ENCODE results near the gene FOXG1. TPM values are rescaled to one million over a fixed set of nuclear protein-coding genes. Genes with fewer than 3 reads are reported as not detected.

Gene FOXG1
- total and polyA plus RNA-seq, 2 of the 4 experiments (the other 2 are of a cell fraction): not detected

- dilution Hi-C loops (cut with HindIII; ENCODE audit: low sequenced_read_pairs, unreplicated experiment) (loop anchor here (10.0 kb wide), 1 partner anchor 776 kb away; no protein-coding TSS in a partner anchor), intact Hi-C loops (cut with micrococcal nuclease) (loop anchor here (5.0 to 10.0 kb wide), 2 partner anchors 1166 to 1248 kb away; partner anchors contain the start of gene PRKD1)
Observed at GRCh38 chr14:28758885-28759652, 7.5 kb upstream of the FOXG1 start.

More at GRCh38 chr14:28758885-28759652, 7.5 kb upstream of the FOXG1 start:
- no peak overlapping the region for H2AK9ac ChIP-seq (replicated peaks; ENCODE audit: low read depth, low read length, poor library complexity)
- in situ Hi-C loops (cut with MboI; ENCODE audit: low sequenced_read_pairs): loop anchor here (10.0 to 25.0 kb wide), 2 partner anchors 1253 to 1456 kb away; no protein-coding TSS in a partner anchor
- H3K56ac ChIP-seq (ENCODE audit: extremely low read depth, insufficient read depth, low read length): no peak overlapping the region
- H3K9ac ChIP-seq (ENCODE audit: low read depth, low read length): no peak overlapping the region
- no peak overlapping the region for H3K14ac ChIP-seq (replicated peaks; ENCODE audit: low read depth, low read length)
- H3K79me1 ChIP-seq (ENCODE audit: low read depth in 1 of 2, low read length in 2 of 2): no peaks in the 10 kb centered on the region
- no TSS peak for BruUV-seq (replicated peaks)
- DNase-seq (no peak), ATAC-seq (ENCODE audit: low read depth) (peak; percentile 19; the same call in 1 of the 2 replicates)
- no peak overlapping the region for H2BK120ac ChIP-seq (ENCODE audit: low read depth, low read length)
- H3K4me1 ChIP-seq (ENCODE audit: control insufficient read depth, insufficient read depth, low read length): no peaks in the 10 kb centered on the region
- no peak overlapping the region for H2AFZ ChIP-seq (replicated peaks; ENCODE audit: low read length, poor library complexity)
- H4K91ac ChIP-seq (ENCODE audit: insufficient read depth, low read depth, low read length): no peak overlapping the region
- H3K27me3 ChIP-seq (ENCODE audit: control insufficient read depth, insufficient read depth, low read length): peaks cover 83% of the 10 kb centered on the region
- H3K4ac ChIP-seq (ENCODE audit: low read depth, low read length): no peak overlapping the region
- H4K5ac ChIP-seq (ENCODE audit: low read depth, low read length): no peak overlapping the region
- no peaks in the 10 kb centered on the region for H4K20me1 ChIP-seq (ENCODE audit: insufficient read depth, low read length)
- POLR2A ChIA-PET (ENCODE audit: unreplicated experiment): no interaction called here
- no peak overlapping the region for H3K4me3 ChIP-seq (ENCODE audit: insufficient read depth, low read depth, low read length)
- H3K18ac ChIP-seq (ENCODE audit: low read depth, low read length): no peak overlapping the region
- no peak overlapping the region for H2BK15ac ChIP-seq (ENCODE audit: low read depth, low read length)
- CTCF ChIA-PET: interaction anchor here (0.6 to 1.3 kb wide), 3 partner anchors 475 to 1584 kb away, joined by 3 to 8 read pairs (median 3); no protein-coding TSS in a partner anchor
- no peak overlapping the region for H4K8ac ChIP-seq (ENCODE audit: low read depth in 2 of 2, low read length in 2 of 2)
- 0% methylated on average over 4 of the region's 30 CpGs; no CpG with 5 or more reads in 1 of the 2 experiments for WGBS, 2 experiments (ENCODE audit: extremely low coverage in 2 of 2, insufficient read length in 1 of 2)
- peak; percentile 40 for TF ChIP-seq MAFK (IDR thresholded peaks at IDR 0.05; ENCODE audit: low read depth, low read length)
- no peak for TF ChIP-seq CHD1 (IDR thresholded peaks at IDR 0.05; ENCODE audit: low read depth, low read length)
- no peak overlapping the region for H3K27ac ChIP-seq (ENCODE audit: insufficient read depth, low read length)
- peaks cover 4% of the 10 kb centered on the region for H3K9me3 ChIP-seq (ENCODE audit: control insufficient read depth, insufficient read depth, low read length)
- H2AK5ac ChIP-seq (ENCODE audit: low read depth, low read length): no peak overlapping the region
- H3K23ac ChIP-seq (ENCODE audit: low read depth, low read length): no peak overlapping the region
- no peak overlapping the region for H2BK5ac ChIP-seq (ENCODE audit: low read depth, low read length, poor library complexity, severe bottlenecking)
- no peaks in the 10 kb centered on the region for H3K36me3 ChIP-seq (ENCODE audit: control insufficient read depth, insufficient read depth, low read length)
- no peaks in the 10 kb centered on the region for H3K9me1 ChIP-seq (ENCODE audit: insufficient read depth, low read length)
- peak overlapping the region; percentile 55 for H3K4me2 ChIP-seq (ENCODE audit: low read depth, low read length)
- H2BK20ac ChIP-seq (ENCODE audit: low read depth, low read length): no peak overlapping the region
